ENCODE results near the gene SCGB1C2. TPM values are rescaled to one million over a fixed set of nuclear protein-coding genes. Genes with fewer than 3 reads are reported as not detected.
A peak's percentile ranks its signal among the peaks of the same experiment; 100 is the strongest.

Gene SCGB1C2
- total and polyA plus RNA-seq, 5 donors from 2014 or later, result not detected

DNA sequence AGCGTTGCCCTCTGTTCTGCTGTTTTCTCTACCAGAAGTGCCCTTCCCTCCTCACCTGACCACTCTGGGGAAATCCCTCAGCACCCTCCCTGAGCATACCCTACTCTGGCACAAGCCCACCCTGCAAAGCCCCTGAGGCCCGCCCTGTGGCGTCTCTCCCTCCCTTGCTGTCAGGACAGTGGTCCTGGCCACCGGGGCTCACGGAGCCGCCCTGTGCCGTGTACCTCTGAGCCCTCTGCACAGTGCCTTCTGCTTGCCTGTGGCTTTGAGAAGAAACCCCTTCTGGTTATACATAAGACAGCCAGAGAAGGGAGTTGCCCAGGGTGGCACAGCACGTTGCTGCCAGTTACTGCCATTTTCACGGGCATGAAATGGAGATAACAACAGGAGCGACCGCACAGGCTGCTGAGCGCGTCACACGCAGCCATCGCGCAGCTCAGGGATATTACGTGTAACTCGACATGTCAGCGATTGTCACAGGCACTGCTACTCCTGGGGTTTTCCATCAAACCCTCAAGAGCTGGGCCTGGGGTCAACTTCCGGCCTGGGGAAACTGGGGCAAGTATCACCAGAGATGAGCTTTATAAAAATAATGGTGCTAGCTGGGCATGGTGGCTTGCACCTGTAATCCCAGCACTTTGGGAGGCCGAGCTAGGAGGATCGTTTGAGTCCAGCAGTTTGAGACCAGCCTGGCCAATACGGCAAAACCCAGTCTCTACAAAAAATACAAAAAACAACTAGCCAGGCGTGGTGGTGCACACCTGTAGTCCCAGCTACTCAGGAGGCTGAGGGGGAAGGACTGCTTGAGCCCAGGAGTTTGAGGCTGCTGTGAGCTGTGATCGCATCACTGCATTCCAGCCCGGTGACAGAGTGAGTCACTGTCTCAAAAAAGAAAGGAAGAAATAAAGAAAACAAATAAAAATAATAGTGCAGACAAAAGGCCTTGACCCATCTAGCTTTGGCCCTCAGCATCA, 14.8 kb downstream of the SCGB1C2 start:
- DNase-seq (no peak), ATAC-seq (ENCODE audit: low read depth in 2 of 2) (no peak)
- no peaks in the 10 kb centered on the region for H3K36me3 Mint-ChIP-seq
- Histone ChIP-seq H3K4me3 (ENCODE audit: low read depth, low read length) (no peak overlapping the region), H3K27ac (ENCODE audit: insufficient read depth, low read length, poor library complexity, severe bottlenecking) (no peak overlapping the region), H3K27me3 (ENCODE audit: control insufficient read depth, insufficient read depth, low read length) (no peaks in the 10 kb centered on the region), H3K9me3 (ENCODE audit: control insufficient read depth in 2 of 2, low read length in 2 of 2) (no peaks in the 10 kb centered on the region), H3K36me3 (ENCODE audit: control insufficient read depth, insufficient read depth, low read length) (no peaks in the 10 kb centered on the region), H3K4me1 (ENCODE audit: control insufficient read depth, insufficient read depth, low read length, poor library complexity, severe bottlenecking) (no peaks in the 10 kb centered on the region)
- no peaks in the 10 kb centered on the region for H3K4me1 Mint-ChIP-seq
- H3K9me3 Mint-ChIP-seq, result no peaks in the 10 kb centered on the region
- no peak overlapping the region for H3K27ac Mint-ChIP-seq
- no peak overlapping the region for H3K4me3 Mint-ChIP-seq
- no peaks in the 10 kb centered on the region for H3K27me3 Mint-ChIP-seq

DNA sequence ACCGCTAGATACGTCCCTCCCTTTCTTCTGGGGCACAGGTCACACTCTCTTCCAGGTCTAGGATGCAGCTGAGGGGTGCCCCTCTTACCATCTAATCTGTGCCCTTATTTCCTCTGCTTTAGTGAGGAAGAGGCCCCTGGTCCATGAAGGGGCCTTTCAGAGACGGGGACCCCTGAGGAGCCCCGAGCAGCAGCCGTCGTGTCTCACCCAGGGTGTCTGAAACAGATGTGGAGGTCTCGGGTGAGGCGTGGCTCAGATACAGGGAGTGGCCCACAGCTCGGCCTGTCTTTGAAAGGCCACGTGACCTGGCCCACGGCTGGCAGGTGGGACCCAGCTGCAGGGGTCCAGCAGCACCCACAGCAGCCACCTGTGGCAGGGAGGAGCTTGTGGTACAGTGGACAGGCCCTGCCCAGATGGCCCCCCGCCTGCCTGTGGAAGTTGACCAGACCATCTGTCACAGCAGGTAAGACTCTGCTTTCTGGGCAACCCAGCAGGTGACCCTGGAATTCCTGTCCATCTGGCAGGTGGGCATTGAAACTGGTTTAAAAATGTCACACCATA, 15.6 kb downstream of the SCGB1C2 start:
- H3K36me3 ChIP-seq (ENCODE audit: control insufficient read depth, insufficient read depth, low read length), result no peaks in the 10 kb centered on the region
- no peaks in the 10 kb centered on the region for H3K9me3 Mint-ChIP-seq
- H3K36me3 Mint-ChIP-seq, result no peaks in the 10 kb centered on the region
- ATAC-seq (ENCODE audit: low read depth in 2 of 2) (no peak), DNase-seq (no peak)
- H3K27me3 ChIP-seq (ENCODE audit: control insufficient read depth, insufficient read depth, low read length), result no peaks in the 10 kb centered on the region
- no peaks in the 10 kb centered on the region for H3K4me1 Mint-ChIP-seq
- no peaks in the 10 kb centered on the region for H3K9me3 ChIP-seq (ENCODE audit: control insufficient read depth in 2 of 2, low read length in 2 of 2)
- no peak overlapping the region for H3K4me3 Mint-ChIP-seq
- H3K4me1 ChIP-seq (ENCODE audit: control insufficient read depth, insufficient read depth, low read length, poor library complexity, severe bottlenecking), result no peaks in the 10 kb centered on the region
- no peak overlapping the region for H3K27ac ChIP-seq (ENCODE audit: insufficient read depth, low read length, poor library complexity, severe bottlenecking)
- H3K27ac Mint-ChIP-seq, result no peak overlapping the region
- H3K27me3 Mint-ChIP-seq, result no peaks in the 10 kb centered on the region
- no peak overlapping the region for H3K4me3 ChIP-seq (ENCODE audit: low read depth, low read length)

DNA sequence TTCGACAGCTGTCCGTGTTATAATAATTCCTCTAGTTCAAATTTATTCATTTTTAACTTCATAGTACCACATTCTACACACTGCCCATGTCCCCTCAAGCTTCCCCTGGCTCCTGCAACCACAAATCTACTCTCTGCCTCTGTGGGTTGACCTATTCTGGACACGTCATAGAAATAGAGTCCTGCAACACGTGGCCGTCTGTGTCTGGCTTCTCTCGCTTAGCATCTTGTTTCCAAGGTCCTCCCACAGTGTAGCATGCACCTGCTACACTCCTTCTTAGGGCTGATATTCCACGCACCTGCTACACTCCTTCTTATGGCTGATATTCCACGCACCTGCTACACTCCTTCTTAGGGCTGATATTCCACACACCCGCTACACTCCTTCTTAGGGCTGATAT, 16.5 kb downstream of the SCGB1C2 start:
- no peaks in the 10 kb centered on the region for H3K4me1 Mint-ChIP-seq
- peak overlapping the region in 1 of 3 donors; percentile 10 for H3K27ac Mint-ChIP-seq
- H3K27me3 ChIP-seq (ENCODE audit: control insufficient read depth, insufficient read depth, low read length), result no peaks in the 10 kb centered on the region
- no peak overlapping the region for H3K4me3 ChIP-seq (ENCODE audit: low read depth, low read length)
- no peaks in the 10 kb centered on the region for H3K36me3 ChIP-seq (ENCODE audit: control insufficient read depth, insufficient read depth, low read length)
- H3K36me3 Mint-ChIP-seq, result no peaks in the 10 kb centered on the region
- no peak overlapping the region for H3K27ac ChIP-seq (ENCODE audit: insufficient read depth, low read length, poor library complexity, severe bottlenecking)
- no peaks in the 10 kb centered on the region for H3K9me3 Mint-ChIP-seq
- no peak overlapping the region for H3K4me3 Mint-ChIP-seq
- H3K4me1 ChIP-seq (ENCODE audit: control insufficient read depth, insufficient read depth, low read length, poor library complexity, severe bottlenecking), result no peaks in the 10 kb centered on the region
- H3K27me3 Mint-ChIP-seq, result no peaks in the 10 kb centered on the region
- ATAC-seq (ENCODE audit: low read depth in 2 of 2), result no peak
- no peak for DNase-seq
- H3K9me3 ChIP-seq (ENCODE audit: control insufficient read depth in 2 of 2, low read length in 2 of 2), result no peaks in the 10 kb centered on the region

DNA sequence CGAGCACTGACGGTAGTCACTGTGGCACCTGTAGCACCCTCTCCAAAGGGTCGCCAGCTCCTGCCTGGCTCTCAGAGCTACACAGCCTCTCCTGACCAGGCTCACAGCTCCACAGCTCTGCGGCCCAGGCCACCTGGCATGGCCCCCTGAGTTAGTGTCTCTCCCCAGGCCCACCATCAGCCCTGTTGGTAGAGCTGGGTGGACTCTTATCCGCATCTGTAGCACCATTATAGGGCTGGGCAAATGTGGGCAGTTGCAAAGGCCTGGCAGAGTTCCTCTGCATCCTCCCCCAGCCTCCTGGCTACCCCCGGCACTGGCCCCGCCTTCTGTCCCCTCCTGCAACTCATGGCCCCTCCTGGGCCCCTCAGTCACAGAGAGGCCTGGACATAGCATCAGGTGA, 18.2 kb downstream of the SCGB1C2 start:
- Mint-ChIP-seq H3K4me1 (no peaks in the 10 kb centered on the region), H3K27ac (no peak overlapping the region), H3K9me3 (no peaks in the 10 kb centered on the region), H3K36me3 (no peaks in the 10 kb centered on the region), H3K4me3 (no peak overlapping the region), H3K27me3 (no peaks in the 10 kb centered on the region)
- H3K4me1 ChIP-seq (ENCODE audit: control insufficient read depth, insufficient read depth, low read length, poor library complexity, severe bottlenecking), result no peaks in the 10 kb centered on the region
- H3K27me3 ChIP-seq (ENCODE audit: control insufficient read depth, insufficient read depth, low read length), result no peaks in the 10 kb centered on the region
- H3K27ac ChIP-seq (ENCODE audit: insufficient read depth, low read length, poor library complexity, severe bottlenecking), result no peak overlapping the region
- DNase-seq (no peak), ATAC-seq (ENCODE audit: low read depth in 2 of 2) (no peak)
- H3K36me3 ChIP-seq (ENCODE audit: control insufficient read depth, insufficient read depth, low read length), result no peaks in the 10 kb centered on the region
- H3K9me3 ChIP-seq (ENCODE audit: control insufficient read depth in 2 of 2, low read length in 2 of 2), result no peaks in the 10 kb centered on the region
- H3K4me3 ChIP-seq (ENCODE audit: low read depth, low read length), result no peak overlapping the region

DNA sequence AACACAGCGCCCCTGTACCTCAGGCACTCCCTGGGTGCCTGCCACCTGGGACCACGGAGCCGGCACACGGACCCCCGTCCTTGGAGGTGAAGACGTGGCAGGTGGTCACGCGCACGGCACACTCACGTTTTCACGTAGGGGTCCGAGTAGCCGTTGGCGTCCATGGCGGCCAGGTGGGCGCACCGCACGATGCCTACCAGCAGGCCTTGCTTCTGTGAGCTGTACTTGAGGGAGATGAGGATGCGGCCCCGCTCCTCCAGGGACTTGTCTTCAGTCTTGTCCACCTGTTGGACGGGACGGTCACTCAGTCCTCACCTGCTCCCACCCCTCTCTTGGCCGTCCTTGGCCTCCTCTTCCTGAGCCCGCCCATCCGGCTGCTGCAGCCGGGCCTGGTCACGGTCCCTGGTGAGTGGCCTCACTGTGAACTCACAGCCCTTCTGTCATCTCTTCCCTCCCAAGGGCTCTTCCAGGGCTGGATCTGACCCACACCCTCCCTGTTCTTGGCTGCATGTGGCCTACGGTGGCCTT, 18.8 kb downstream of the SCGB1C2 start:
- no peaks in the 10 kb centered on the region for H3K36me3 Mint-ChIP-seq

DNA sequence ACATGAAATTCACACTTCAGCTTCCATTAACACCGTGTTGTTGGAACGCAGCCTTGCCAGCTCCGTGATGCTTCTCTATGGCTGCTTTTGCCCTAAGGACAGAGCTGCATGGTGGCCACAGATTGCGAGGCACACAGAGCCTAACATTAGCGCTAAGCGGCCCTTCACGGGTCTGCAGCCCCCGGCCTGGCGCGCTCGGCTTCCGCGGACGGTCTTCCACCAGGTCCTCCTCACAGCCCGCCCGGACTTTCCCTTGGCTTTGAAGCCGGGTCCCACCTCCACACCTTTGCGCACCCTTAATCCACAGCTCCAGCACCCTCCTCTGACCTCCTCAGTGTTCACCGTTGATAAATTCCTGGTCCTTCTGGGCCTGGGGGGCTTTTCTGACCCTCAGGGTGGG, 19.6 kb downstream of the SCGB1C2 start:
- Histone ChIP-seq H3K27me3 (ENCODE audit: control insufficient read depth, insufficient read depth, low read length) (no peaks in the 10 kb centered on the region), H3K4me3 (ENCODE audit: low read depth, low read length) (no peak overlapping the region), H3K9me3 (ENCODE audit: control insufficient read depth in 2 of 2, low read length in 2 of 2) (no peaks in the 10 kb centered on the region), H3K4me1 (ENCODE audit: control insufficient read depth, insufficient read depth, low read length, poor library complexity, severe bottlenecking) (no peaks in the 10 kb centered on the region), H3K36me3 (ENCODE audit: control insufficient read depth, insufficient read depth, low read length) (no peaks in the 10 kb centered on the region), H3K27ac (ENCODE audit: insufficient read depth, low read length, poor library complexity, severe bottlenecking) (no peak overlapping the region)
- Mint-ChIP-seq H3K4me3 (no peak overlapping the region), H3K27me3 (no peaks in the 10 kb centered on the region), H3K9me3 (no peaks in the 10 kb centered on the region), H3K27ac (peak overlapping the region in 1 of 3 donors; percentile 5), H3K4me1 (no peaks in the 10 kb centered on the region), H3K36me3 (no peaks in the 10 kb centered on the region)
- DNase-seq (no peak), ATAC-seq (ENCODE audit: low read depth in 2 of 2) (no peak)

More for the DNA sequence above, 18.8 kb downstream of the SCGB1C2 start:
- Mint-ChIP-seq H3K9me3 (no peaks in the 10 kb centered on the region), H3K4me3 (no peak overlapping the region), H3K4me1 (no peaks in the 10 kb centered on the region), H3K27me3 (no peaks in the 10 kb centered on the region), H3K27ac (no peak overlapping the region)
- DNase-seq (no peak), ATAC-seq (ENCODE audit: low read depth in 2 of 2) (no peak)
- Histone ChIP-seq H3K27ac (ENCODE audit: insufficient read depth, low read length, poor library complexity, severe bottlenecking) (no peak overlapping the region), H3K36me3 (ENCODE audit: control insufficient read depth, insufficient read depth, low read length) (no peaks in the 10 kb centered on the region), H3K27me3 (ENCODE audit: control insufficient read depth, insufficient read depth, low read length) (no peaks in the 10 kb centered on the region), H3K4me3 (ENCODE audit: low read depth, low read length) (no peak overlapping the region), H3K9me3 (ENCODE audit: control insufficient read depth in 2 of 2, low read length in 2 of 2) (no peaks in the 10 kb centered on the region), H3K4me1 (ENCODE audit: control insufficient read depth, insufficient read depth, low read length, poor library complexity, severe bottlenecking) (no peaks in the 10 kb centered on the region)

DNA sequence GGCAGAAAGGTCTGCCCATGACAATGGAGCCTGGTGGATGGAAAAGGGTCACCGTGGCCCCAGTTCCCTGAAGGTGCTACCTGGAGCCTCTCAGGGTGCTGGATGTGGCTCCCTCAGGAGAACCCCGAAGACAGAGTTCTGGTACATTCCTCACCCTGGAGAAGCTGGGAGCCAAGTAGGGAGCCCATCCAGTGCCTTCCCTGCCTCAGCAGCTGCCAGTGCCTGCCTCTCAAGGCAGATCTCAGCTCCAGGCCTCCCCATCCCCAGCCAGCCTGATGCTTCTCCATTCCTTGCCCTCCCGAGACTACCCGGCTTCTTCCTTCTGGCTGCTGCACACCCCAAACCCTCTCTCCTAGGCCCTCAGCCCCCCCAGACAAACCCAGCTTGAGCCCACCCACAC, 20.5 kb downstream of the SCGB1C2 start:
- no peaks in the 10 kb centered on the region for H3K4me1 Mint-ChIP-seq
- H3K27me3 ChIP-seq (ENCODE audit: control insufficient read depth, insufficient read depth, low read length), result no peaks in the 10 kb centered on the region
- no peaks in the 10 kb centered on the region for H3K9me3 ChIP-seq (ENCODE audit: control insufficient read depth in 2 of 2, low read length in 2 of 2)
- no peaks in the 10 kb centered on the region for H3K9me3 Mint-ChIP-seq
- H3K4me3 Mint-ChIP-seq, result no peak overlapping the region
- no peaks in the 10 kb centered on the region for H3K36me3 Mint-ChIP-seq
- no peak overlapping the region for H3K27ac Mint-ChIP-seq
- H3K4me1 ChIP-seq (ENCODE audit: control insufficient read depth, insufficient read depth, low read length, poor library complexity, severe bottlenecking), result no peaks in the 10 kb centered on the region
- no peak overlapping the region for H3K4me3 ChIP-seq (ENCODE audit: low read depth, low read length)
- DNase-seq (no peak), ATAC-seq (ENCODE audit: low read depth in 2 of 2) (no peak)
- no peaks in the 10 kb centered on the region for H3K27me3 Mint-ChIP-seq
- H3K27ac ChIP-seq (ENCODE audit: insufficient read depth, low read length, poor library complexity, severe bottlenecking), result no peak overlapping the region
- no peaks in the 10 kb centered on the region for H3K36me3 ChIP-seq (ENCODE audit: control insufficient read depth, insufficient read depth, low read length)

Measured in CD4-positive, CD25-positive, alpha-beta regulatory T cell (primary cell).